CD4-positive, alpha-beta T cell treated with Interleukin-17A for 4 hours (primary cell): ENCODE data around the gene C2CD4A.

Experiments
- DNase-seq: peaks from one replicate; pipeline ENCODE4 v3.0.0-alpha.2; 2020; ENCODE audit warnings: mixed read lengths

C2CD4A gene

GRCh38 chr15:62060113-62060895 is 6.5 kb upstream of the C2CD4A start, which contains the start of gene VPS13C:
TSS of gene VPS13C (minus strand) at chr15:62060447. CDS start at chr15:62060374, 73 bp downstream.
- peak; percentile 92 for DNase-seq

GRCh38 chr15:62060896-62061280 is 5.9 kb upstream of the C2CD4A start:
- no peak for DNase-seq

GRCh38 chr15:62063825-62064635 is 2.7 kb upstream of the C2CD4A start:
- DNase-seq, result no peak

- peak; percentile 36 for DNase-seq
These were observed 769 bp downstream of the C2CD4A start for GRCh38 chr15:62067448-62068044.

- DNase-seq, result peak; percentile 11
These were observed 1.5 kb downstream of the C2CD4A start for GRCh38 chr15:62068071-62068809.

GRCh38 chr15:62068810-62069167 is 2.0 kb downstream of the C2CD4A start:
- no peak for DNase-seq

- no peak for DNase-seq
These were observed 2.8 kb downstream of the C2CD4A start for GRCh38 chr15:62069551-62069950.

- DNase-seq, result no peak
These were observed 5.0 kb downstream of the C2CD4A start for GRCh38 chr15:62071711-62072308.

- no peak for DNase-seq
These were observed 9.0 kb downstream of the C2CD4A start for GRCh38 chr15:62075595-62076277.

GRCh38 chr15:62079594-62079993 is 12.8 kb downstream of the C2CD4A start:
- no peak for DNase-seq

GRCh38 chr15:62083194-62084154 is 16.7 kb downstream of the C2CD4A start:
- DNase-seq, result no peak

GRCh38 chr15:62085740-62086139 is 19.0 kb downstream of the C2CD4A start:
- DNase-seq, result no peak

- no peak for DNase-seq
These were observed 21.0 kb downstream of the C2CD4A start for GRCh38 chr15:62087671-62088352.

GRCh38 chr15:62088353-62088693 is 21.5 kb downstream of the C2CD4A start:
- DNase-seq, result no peak

GRCh38 chr15:62089616-62090015 is 22.8 kb downstream of the C2CD4A start:
- no peak for DNase-seq

GRCh38 chr15:62090988-62091387 is 24.2 kb downstream of the C2CD4A start:
- no peak for DNase-seq

GRCh38 chr15:62093809-62094208 is 27.0 kb downstream of the C2CD4A start:
- DNase-seq, result no peak

GRCh38 chr15:62094388-62094787 is 27.6 kb downstream of the C2CD4A start:
- no peak for DNase-seq

GRCh38 chr15:62099094-62099601 is 32.4 kb downstream of the C2CD4A start:
- no peak for DNase-seq

- no peak for DNase-seq
These were observed 36.7 kb downstream of the C2CD4A start for GRCh38 chr15:62103431-62103830.
